Omental fat pad (tissue), 4 donors: ENCODE results near the gene SERPINB1. TPM values are rescaled to one million over a fixed set of nuclear protein-coding genes. Genes with fewer than 3 reads are reported as not detected.
A peak's percentile ranks its signal among the peaks of the same experiment; 100 is the strongest.

ENCODE experiments used
- ATAC-seq: fragments of 150-250 bp; one replicate; pipeline ENCODE4 v1.9.1; 2016; ENCODE audit warnings: mild to moderate bottlenecking, moderate library complexity; ENCODE audit not compliant: low FRiP score
- DNase-seq: peaks from one replicate; pipeline ENCODE4 v3.0.0-alpha.2; 2019; ENCODE audit warnings: low spot score
- CTCF ChIP-seq, 3 donors: fragments of 450-650 bp; IDR thresholded peaks; one replicate each; pipeline ENCODE4 v1.5.1; 2016 to 2017; ENCODE audit warnings: antibody characterized with exemption in 3 of 3, mild to moderate bottlenecking in 3 of 3, moderate library complexity in 2 of 3
- total RNA-seq, 4 donors: library from RNA; depleted of rRNA; stranded (reverse); fragments of >200 nt; gene quantifications; one replicate each; pipeline ENCODE4 v1.1.0, GENCODE V29; 2016

SERPINB1 gene
- total RNA-seq, 4 donors from 2014 or later = 40.8 to 146 (median 50.1) TPM

GRCh38 chr6:2791450-2791974 is 50.2 kb downstream of the SERPINB1 start:
- ATAC-seq = no peak
- DNase-seq = no peak
- TF ChIP-seq CTCF (IDR thresholded peaks at IDR 0.05) = no peak

GRCh38 chr6:2790588-2791449 is 50.8 kb downstream of the SERPINB1 start:
- TF ChIP-seq CTCF (IDR thresholded peaks at IDR 0.05) = peak in 2 of 3 donors; percentile 11 to 22
- peak; percentile 81 for ATAC-seq
- DNase-seq = no peak

GRCh38 chr6:2786269-2786668 is 55.4 kb downstream of the SERPINB1 start:
- no peak for DNase-seq
- ATAC-seq = no peak
- TF ChIP-seq CTCF (IDR thresholded peaks at IDR 0.05) = no peak

- TF ChIP-seq CTCF (IDR thresholded peaks at IDR 0.05) = no peak
- ATAC-seq (no peak), DNase-seq (no peak)
Measured at GRCh38 chr6:2784930-2785329, 56.7 kb downstream of the SERPINB1 start.

GRCh38 chr6:2784061-2784460 is 57.6 kb downstream of the SERPINB1 start:
- ATAC-seq = no peak
- DNase-seq = no peak
- no peak for TF ChIP-seq CTCF (IDR thresholded peaks at IDR 0.05)

GRCh38 chr6:2783188-2783963 is 58.3 kb downstream of the SERPINB1 start:
- TF ChIP-seq CTCF (IDR thresholded peaks at IDR 0.05) = no peak
- DNase-seq (no peak), ATAC-seq (no peak)
